Measurements from ENCODE around the gene VSNL1.

Gene VSNL1

GRCh38 chr2:17674817-17675216, 134.3 kb downstream of the VSNL1 start:
- Histone ChIP-seq H3K4me1 (ENCODE audit: control insufficient read depth, insufficient read depth, low read depth, low read length) (no peaks in the 10 kb centered on the region), H3K27ac (ENCODE audit: low read length, poor library complexity, severe bottlenecking) (no peak overlapping the region), H3K4me3 (ENCODE audit: insufficient read depth in 1 of 2, low read depth in 1 of 2, low read length in 2 of 2) (no peak overlapping the region), H4K8ac (ENCODE audit: low read length) (no peak overlapping the region), H3K36me3 (ENCODE audit: control insufficient read depth in 1 of 2, insufficient read depth in 2 of 2, low read depth in 1 of 2, low read length in 2 of 2) (peaks cover 0 to 44% of the 10 kb centered on the region in 2 experiments), H2BK5ac (ENCODE audit: low read depth, low read length, poor library complexity, severe bottlenecking) (no peak overlapping the region), H2AK5ac (ENCODE audit: low read length, severe bottlenecking) (no peak overlapping the region), H3K23ac (ENCODE audit: low read length in 2 of 2) (no peak overlapping the region), H2BK120ac (ENCODE audit: low read depth, low read length) (no peak overlapping the region), H3K27me3 (ENCODE audit: control insufficient read depth in 1 of 2, insufficient read depth in 1 of 2, low read length in 2 of 2) (no peaks in the 10 kb centered on the region), H3K4me2 (ENCODE audit: low read length, poor library complexity, severe bottlenecking) (no peak overlapping the region), H3K79me1 (replicated peaks; ENCODE audit: low read length, poor library complexity, severe bottlenecking) (peaks cover 3% of the 10 kb centered on the region), H3K4ac (ENCODE audit: low read depth in 1 of 2, low read length in 2 of 2) (no peak overlapping the region), H3K18ac (ENCODE audit: low read depth in 1 of 2, low read length in 2 of 2) (no peak overlapping the region), H2BK12ac (ENCODE audit: low read length in 2 of 2) (no peak overlapping the region), H3K9ac (ENCODE audit: low read length) (no peak overlapping the region), H2AFZ (ENCODE audit: low read depth, low read length) (no peak overlapping the region), H2BK15ac (ENCODE audit: low read depth, poor library complexity, severe bottlenecking) (no peak overlapping the region), H4K91ac (ENCODE audit: low read length) (no peak overlapping the region), H3K14ac (ENCODE audit: low read length in 2 of 2) (no peak overlapping the region), H3K9me3 (ENCODE audit: control insufficient read depth, low read length) (no peaks in the 10 kb centered on the region)
- DNase-seq = no peak

- no peak overlapping the region for H3K27ac ChIP-seq (ENCODE audit: low read length, poor library complexity, severe bottlenecking)
- no peak overlapping the region for H2AFZ ChIP-seq (ENCODE audit: low read depth, low read length)
- no peak overlapping the region for H3K23ac ChIP-seq (ENCODE audit: low read length in 2 of 2)
- H4K91ac ChIP-seq (ENCODE audit: low read length) = no peak overlapping the region
- H2BK120ac ChIP-seq (ENCODE audit: low read depth, low read length) = no peak overlapping the region
- H3K4me1 ChIP-seq (ENCODE audit: control insufficient read depth, insufficient read depth, low read depth, low read length) = no peaks in the 10 kb centered on the region
- no peak overlapping the region for H2BK5ac ChIP-seq (ENCODE audit: low read depth, low read length, poor library complexity, severe bottlenecking)
- no peaks in the 10 kb centered on the region for H3K27me3 ChIP-seq (ENCODE audit: control insufficient read depth in 1 of 2, insufficient read depth in 1 of 2, low read length in 2 of 2)
- no peak overlapping the region for H3K18ac ChIP-seq (ENCODE audit: low read depth in 1 of 2, low read length in 2 of 2)
- H4K8ac ChIP-seq (ENCODE audit: low read length) = no peak overlapping the region
- no peak overlapping the region for H2BK15ac ChIP-seq (ENCODE audit: low read depth, poor library complexity, severe bottlenecking)
- H3K9ac ChIP-seq (ENCODE audit: low read length) = no peak overlapping the region
- DNase-seq = peak; percentile 48
- no peaks in the 10 kb centered on the region for H3K9me3 ChIP-seq (ENCODE audit: control insufficient read depth, low read length)
- H3K4ac ChIP-seq (ENCODE audit: low read depth in 1 of 2, low read length in 2 of 2) = no peak overlapping the region
- H3K14ac ChIP-seq (ENCODE audit: low read length in 2 of 2) = no peak overlapping the region
- no peak overlapping the region for H2AK5ac ChIP-seq (ENCODE audit: low read length, severe bottlenecking)
- H2BK12ac ChIP-seq (ENCODE audit: low read length in 2 of 2) = no peak overlapping the region
- H3K79me1 ChIP-seq (replicated peaks; ENCODE audit: low read length, poor library complexity, severe bottlenecking) = peaks cover 3% of the 10 kb centered on the region
- 100% methylated on average over 1 of the region's 3 CpGs for WGBS
- no peak overlapping the region for H3K4me3 ChIP-seq (ENCODE audit: insufficient read depth in 1 of 2, low read depth in 1 of 2, low read length in 2 of 2)
- peaks cover 0 to 75% of the 10 kb centered on the region in 2 experiments for H3K36me3 ChIP-seq (ENCODE audit: control insufficient read depth in 1 of 2, insufficient read depth in 2 of 2, low read depth in 1 of 2, low read length in 2 of 2)
- H3K4me2 ChIP-seq (ENCODE audit: low read length, poor library complexity, severe bottlenecking) = no peak overlapping the region
These were observed 139.6 kb downstream of the VSNL1 start for GRCh38 chr2:17680119-17680518.

DNA sequence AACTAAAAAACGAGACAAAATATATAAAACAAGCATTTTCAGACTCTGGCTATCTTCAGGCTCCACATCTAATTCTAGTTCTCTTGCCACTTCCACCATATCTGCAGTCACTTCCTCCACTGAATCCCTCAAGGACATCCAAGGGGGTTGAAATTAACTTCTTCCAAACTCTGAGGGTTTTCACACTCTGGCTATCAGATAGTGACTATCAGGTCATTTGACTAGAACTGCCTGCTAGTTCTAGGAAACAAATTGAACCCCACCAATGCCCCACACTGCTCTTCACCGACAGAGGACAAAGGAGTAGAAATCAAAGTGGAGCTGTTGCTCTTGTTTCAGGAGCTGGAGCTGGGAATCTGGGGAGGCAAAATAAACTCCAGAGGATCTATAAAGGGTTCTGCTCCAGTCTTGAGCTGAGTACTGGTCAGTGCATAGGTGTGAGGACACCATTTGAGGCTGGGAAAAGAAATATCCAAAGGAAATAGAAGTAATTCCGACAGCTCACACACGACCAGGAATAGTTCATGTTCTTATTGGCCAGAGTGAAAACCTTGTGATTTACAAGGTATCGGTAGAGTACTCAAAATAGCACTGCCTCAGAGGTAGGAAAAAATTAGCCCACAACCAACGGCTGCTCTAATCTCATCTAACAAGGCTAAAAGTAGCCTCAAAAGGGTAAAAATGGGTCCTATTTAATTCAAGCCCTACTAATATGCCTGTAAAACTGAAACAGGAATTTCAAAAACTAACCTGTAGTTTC, 141.8 kb downstream of the VSNL1 start:
- Histone ChIP-seq H3K14ac (ENCODE audit: low read length in 2 of 2) (no peak overlapping the region), H2AK5ac (ENCODE audit: low read length, severe bottlenecking) (no peak overlapping the region), H2BK120ac (ENCODE audit: low read depth, low read length) (no peak overlapping the region), H2BK15ac (ENCODE audit: low read depth, poor library complexity, severe bottlenecking) (no peak overlapping the region), H2BK5ac (ENCODE audit: low read depth, low read length, poor library complexity, severe bottlenecking) (no peak overlapping the region), H2AFZ (ENCODE audit: low read depth, low read length) (no peak overlapping the region), H3K27ac (ENCODE audit: low read length, poor library complexity, severe bottlenecking) (no peak overlapping the region), H3K23ac (ENCODE audit: low read length in 2 of 2) (no peak overlapping the region), H3K4me2 (ENCODE audit: low read length, poor library complexity, severe bottlenecking) (no peak overlapping the region), H2BK12ac (ENCODE audit: low read length in 2 of 2) (no peak overlapping the region), H3K9me3 (ENCODE audit: control insufficient read depth, low read length) (no peaks in the 10 kb centered on the region), H3K27me3 (ENCODE audit: control insufficient read depth in 1 of 2, insufficient read depth in 1 of 2, low read length in 2 of 2) (no peaks in the 10 kb centered on the region), H3K4me3 (ENCODE audit: insufficient read depth in 1 of 2, low read depth in 1 of 2, low read length in 2 of 2) (no peak overlapping the region), H3K79me1 (replicated peaks; ENCODE audit: low read length, poor library complexity, severe bottlenecking) (peaks cover 6% of the 10 kb centered on the region), H3K4me1 (ENCODE audit: control insufficient read depth, insufficient read depth, low read depth, low read length) (no peaks in the 10 kb centered on the region), H3K9ac (ENCODE audit: low read length) (no peak overlapping the region), H4K8ac (ENCODE audit: low read length) (no peak overlapping the region), H3K18ac (ENCODE audit: low read depth in 1 of 2, low read length in 2 of 2) (no peak overlapping the region), H3K4ac (ENCODE audit: low read depth in 1 of 2, low read length in 2 of 2) (no peak overlapping the region), H3K36me3 (ENCODE audit: control insufficient read depth in 1 of 2, insufficient read depth in 2 of 2, low read depth in 1 of 2, low read length in 2 of 2) (peaks cover 0 to 71% of the 10 kb centered on the region in 2 experiments), H4K91ac (ENCODE audit: low read length) (no peak overlapping the region)
- 87% methylated on average over 4 of the region's 6 CpGs for WGBS
- DNase-seq = no peak

DNA sequence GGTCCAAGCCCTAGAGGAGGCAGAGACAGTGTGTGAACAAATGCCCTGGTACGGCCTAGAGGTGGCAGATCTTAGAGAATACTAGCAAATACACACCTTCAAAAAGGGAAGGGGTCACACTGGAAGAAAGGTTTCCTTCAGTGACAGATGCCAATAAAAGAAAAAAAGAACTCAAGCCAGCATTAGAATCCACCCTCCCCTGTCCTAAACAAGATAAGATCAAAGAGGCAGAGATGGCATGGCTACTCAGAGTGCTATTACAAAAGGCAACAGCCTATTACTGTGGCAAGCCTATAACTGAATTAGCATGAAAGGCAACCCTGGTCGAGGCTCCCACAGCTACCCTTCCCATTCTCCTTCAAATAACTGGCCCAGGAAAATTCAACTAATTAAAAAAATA, 143.5 kb downstream of the VSNL1 start:
- 100% methylated on average over 2 of the region's 2 CpGs for WGBS
- Histone ChIP-seq H3K9me3 (ENCODE audit: control insufficient read depth, low read length) (no peaks in the 10 kb centered on the region), H3K18ac (ENCODE audit: low read depth in 1 of 2, low read length in 2 of 2) (no peak overlapping the region), H3K4me3 (ENCODE audit: insufficient read depth in 1 of 2, low read depth in 1 of 2, low read length in 2 of 2) (no peak overlapping the region), H4K91ac (ENCODE audit: low read length) (no peak overlapping the region), H3K14ac (ENCODE audit: low read length in 2 of 2) (no peak overlapping the region), H3K36me3 (ENCODE audit: control insufficient read depth in 1 of 2, insufficient read depth in 2 of 2, low read depth in 1 of 2, low read length in 2 of 2) (peaks cover 0 to 63% of the 10 kb centered on the region in 2 experiments), H3K4ac (ENCODE audit: low read depth in 1 of 2, low read length in 2 of 2) (no peak overlapping the region), H2AK5ac (ENCODE audit: low read length, severe bottlenecking) (no peak overlapping the region), H3K27me3 (ENCODE audit: control insufficient read depth in 1 of 2, insufficient read depth in 1 of 2, low read length in 2 of 2) (no peaks in the 10 kb centered on the region), H3K79me1 (replicated peaks; ENCODE audit: low read length, poor library complexity, severe bottlenecking) (peaks cover 6% of the 10 kb centered on the region), H3K4me2 (ENCODE audit: low read length, poor library complexity, severe bottlenecking) (no peak overlapping the region), H2AFZ (ENCODE audit: low read depth, low read length) (no peak overlapping the region), H2BK12ac (ENCODE audit: low read length in 2 of 2) (no peak overlapping the region), H4K8ac (ENCODE audit: low read length) (no peak overlapping the region), H3K27ac (ENCODE audit: low read length, poor library complexity, severe bottlenecking) (no peak overlapping the region), H2BK5ac (ENCODE audit: low read depth, low read length, poor library complexity, severe bottlenecking) (no peak overlapping the region), H3K23ac (ENCODE audit: low read length in 2 of 2) (no peak overlapping the region), H3K9ac (ENCODE audit: low read length) (no peak overlapping the region), H2BK120ac (ENCODE audit: low read depth, low read length) (no peak overlapping the region), H3K4me1 (ENCODE audit: control insufficient read depth, insufficient read depth, low read depth, low read length) (no peaks in the 10 kb centered on the region), H2BK15ac (ENCODE audit: low read depth, poor library complexity, severe bottlenecking) (no peak overlapping the region)
- DNase-seq = no peak

All from mesenchymal stem cell (in vitro differentiated cells and primary cell).